Effector memory CD4-positive, alpha-beta T cell (primary cell): ENCODE data around the gene GRAP.

Experiments
- DNase-seq, 3 donors: peaks; one replicate each; pipeline ENCODE4 v3.0.0-alpha.2; 2020
- H3K27ac ChIP-seq: 2 replicates; pipeline ENCODE4 v1.7.0; 2013; ENCODE audit warnings: mild to moderate bottlenecking, low read length, moderate library complexity; ENCODE audit not compliant: insufficient read depth, poor library complexity, severe bottlenecking
- H3K27me3 ChIP-seq: replicated peaks from 2 replicates; pipeline ENCODE4 v1.7.0; 2013; ENCODE audit warnings: mild to moderate bottlenecking, low read length; ENCODE audit not compliant: insufficient read depth, control insufficient read depth, poor library complexity, severe bottlenecking
- H3K36me3 ChIP-seq: 2 replicates; pipeline ENCODE4 v1.7.0; 2013; ENCODE audit warnings: mild to moderate bottlenecking, low read length, moderate library complexity; ENCODE audit not compliant: control insufficient read depth, insufficient read depth
- H3K4me1 ChIP-seq: 2 replicates; pipeline ENCODE4 v1.7.0; 2013; ENCODE audit warnings: low read length, mild to moderate bottlenecking; ENCODE audit not compliant: control insufficient read depth, insufficient read depth, poor library complexity, severe bottlenecking
- H3K4me3 ChIP-seq: 2 replicates; pipeline ENCODE4 v1.7.0; 2013; ENCODE audit warnings: low read length, low read depth, mild to moderate bottlenecking; ENCODE audit not compliant: insufficient read depth, poor library complexity, severe bottlenecking
- H3K9me3 ChIP-seq: 2 replicates; pipeline ENCODE4 v1.7.0; 2013; ENCODE audit warnings: mild to moderate bottlenecking, low read length, moderate library complexity; ENCODE audit not compliant: control insufficient read depth

The GRAP gene

GRCh38 chr17:19012171-19013080, 34.3 kb downstream of the GRAP start:
- no peak overlapping the region for H3K27ac ChIP-seq
- no peaks in the 10 kb centered on the region for H3K27me3 ChIP-seq
- no peaks in the 10 kb centered on the region for H3K36me3 ChIP-seq
- H3K9me3 ChIP-seq: no peaks in the 10 kb centered on the region
- H3K4me1 ChIP-seq: peaks cover 3% of the 10 kb centered on the region
- no peak overlapping the region for H3K4me3 ChIP-seq
- DNase-seq: no peak

GRCh38 chr17:19011581-19011980, 35.2 kb downstream of the GRAP start:
- no peaks in the 10 kb centered on the region for H3K36me3 ChIP-seq
- DNase-seq: no peak
- H3K27ac ChIP-seq: no peak overlapping the region
- H3K4me3 ChIP-seq: no peak overlapping the region
- H3K4me1 ChIP-seq: no peaks in the 10 kb centered on the region
- H3K9me3 ChIP-seq: no peaks in the 10 kb centered on the region
- H3K27me3 ChIP-seq: no peaks in the 10 kb centered on the region

GRCh38 chr17:19010729-19011505, 35.8 kb downstream of the GRAP start:
- DNase-seq: no peak
- no peaks in the 10 kb centered on the region for H3K9me3 ChIP-seq
- H3K27me3 ChIP-seq: no peaks in the 10 kb centered on the region
- no peaks in the 10 kb centered on the region for H3K4me1 ChIP-seq
- no peak overlapping the region for H3K27ac ChIP-seq
- H3K4me3 ChIP-seq: no peak overlapping the region
- H3K36me3 ChIP-seq: no peaks in the 10 kb centered on the region

GRCh38 chr17:19009970-19010369, 36.8 kb downstream of the GRAP start:
- Histone ChIP-seq H3K4me3 (no peak overlapping the region), H3K36me3 (no peaks in the 10 kb centered on the region), H3K27me3 (no peaks in the 10 kb centered on the region), H3K4me1 (peaks cover 3% of the 10 kb centered on the region), H3K9me3 (no peaks in the 10 kb centered on the region), H3K27ac (no peak overlapping the region)
- no peak for DNase-seq

GRCh38 chr17:19006698-19007097, 40.1 kb downstream of the GRAP start:
- Histone ChIP-seq H3K4me3 (no peak overlapping the region), H3K4me1 (peaks cover 29% of the 10 kb centered on the region), H3K36me3 (no peaks in the 10 kb centered on the region), H3K27ac (no peak overlapping the region), H3K9me3 (no peaks in the 10 kb centered on the region), H3K27me3 (no peaks in the 10 kb centered on the region)
- DNase-seq: no peak

- peak overlapping the region; percentile 93 for H3K27ac ChIP-seq
Measured at GRCh38 chr17:19005789-19006430, 40.8 kb downstream of the GRAP start.

GRCh38 chr17:19005137-19005773, 41.5 kb downstream of the GRAP start:
- Histone ChIP-seq H3K4me3 (no peak overlapping the region), H3K27ac (peak overlapping the region; percentile 93)
- DNase-seq: no peak

More at GRCh38 chr17:19005789-19006430, 40.8 kb downstream of the GRAP start:
- no peak overlapping the region for H3K4me3 ChIP-seq
- H3K9me3 ChIP-seq: no peaks in the 10 kb centered on the region
- H3K4me1 ChIP-seq: peaks cover 30% of the 10 kb centered on the region
- no peaks in the 10 kb centered on the region for H3K36me3 ChIP-seq
- no peaks in the 10 kb centered on the region for H3K27me3 ChIP-seq
- DNase-seq: no peak

GRCh38 chr17:19004421-19005136, 42.2 kb downstream of the GRAP start, which contains the start of gene FAM83G:
Gene FAM83G (minus strand): TSS chr17:19004764. CDS start chr17:19004041, 723 bp downstream.
- Histone ChIP-seq H3K4me3 (peak within 1 kb of the TSS; percentile 66), H3K9me3 (no peaks in the 10 kb centered on the region), H3K27me3 (no peaks in the 10 kb centered on the region), H3K36me3 (no peaks in the 10 kb centered on the region), H3K4me1 (peaks cover 30% of the 10 kb centered on the region), H3K27ac (peak within 1 kb of the TSS; percentile 93)
- DNase-seq: peak; percentile 83 to 85 (median 85)

More at GRCh38 chr17:19005137-19005773, 41.5 kb downstream of the GRAP start:
- Histone ChIP-seq H3K9me3 (no peaks in the 10 kb centered on the region), H3K36me3 (no peaks in the 10 kb centered on the region), H3K4me1 (peaks cover 30% of the 10 kb centered on the region), H3K27me3 (no peaks in the 10 kb centered on the region)
